Measurements from ENCODE around the gene PIP5K1B. TPM values are rescaled to one million over a fixed set of nuclear protein-coding genes. Genes with fewer than 3 reads are reported as not detected.
A peak's percentile ranks its signal among the peaks of the same experiment; 100 is the strongest.

The PIP5K1B gene
- total RNA-seq, 2 experiments from 2014 or later: 1.5 to 2.3 TPM

- ChIA-PET POLR2A (interaction anchor here (1.0 to 2.8 kb wide), 6 partner anchors 8 to 241 kb away, joined by 3 to 21 read pairs (median 9); partner anchors contain the start of gene FXN), CTCF (interaction anchor here (0.6 to 3.0 kb wide), 21 partner anchors 9 to 453 kb away, joined by 3 to 33 read pairs (median 4); partner anchors contain the start of gene FXN)
- peaks cover 18% of the 10 kb centered on the region for H3K27me3 Mint-ChIP-seq
- H3K27ac Mint-ChIP-seq: peak overlapping the region; percentile 91
- H3K9me3 Mint-ChIP-seq: no peaks in the 10 kb centered on the region
- H3K4me1 Mint-ChIP-seq: peaks cover 60% of the 10 kb centered on the region
- no peak for DNase-seq
- no peak overlapping the region for H3K4me3 Mint-ChIP-seq
- no peaks in the 10 kb centered on the region for H3K36me3 Mint-ChIP-seq (ENCODE audit: low read depth)
Measured at GRCh38 chr9:69020301-69021145, 315.5 kb downstream of the PIP5K1B start.

GRCh38 chr9:69023650-69024049 is 318.6 kb downstream of the PIP5K1B start:
- Mint-ChIP-seq H3K9me3 (no peaks in the 10 kb centered on the region), H3K27me3 (peaks cover 4% of the 10 kb centered on the region), H3K27ac (no peak overlapping the region), H3K4me3 (no peak overlapping the region), H3K4me1 (peaks cover 73% of the 10 kb centered on the region), H3K36me3 (ENCODE audit: low read depth) (no peaks in the 10 kb centered on the region)
- POLR2A ChIA-PET: interaction anchor here (1.3 kb wide), 1 partner anchor 11 kb away, joined by 4 read pairs; no protein-coding TSS in a partner anchor
- CTCF ChIA-PET: interaction anchor here (1.4 to 3.0 kb wide), 4 partner anchors 9 to 440 kb away, joined by 3 to 18 read pairs (median 4); partner anchors contain the start of gene FXN
- no peak for DNase-seq

- peak; percentile 48 for DNase-seq
- H3K36me3 Mint-ChIP-seq (ENCODE audit: low read depth): peaks cover 13% of the 10 kb centered on the region
- peaks cover 8% of the 10 kb centered on the region for H3K9me3 Mint-ChIP-seq
- peaks cover 70% of the 10 kb centered on the region for H3K4me1 Mint-ChIP-seq
- peak overlapping the region; percentile 31 for H3K27ac Mint-ChIP-seq
- no peak overlapping the region for H3K4me3 Mint-ChIP-seq
- H3K27me3 Mint-ChIP-seq: peaks cover 4% of the 10 kb centered on the region
- ChIA-PET POLR2A (interaction anchor here (1.0 to 3.3 kb wide), 4 partner anchors 8 to 55 kb away, joined by 3 to 13 read pairs (median 7); partner anchors contain the start of gene FXN), CTCF (interaction anchor here (1.0 to 3.5 kb wide), 12 partner anchors 8 to 444 kb away, joined by 3 to 32 read pairs (median 5); partner anchors contain the start of gene FXN)
Measured at GRCh38 chr9:69027355-69028097, 322.5 kb downstream of the PIP5K1B start.

GRCh38 chr9:69028754-69029153 is 323.7 kb downstream of the PIP5K1B start:
- peaks cover 62% of the 10 kb centered on the region for H3K4me1 Mint-ChIP-seq
- POLR2A ChIA-PET: interaction anchor here (1.0 to 1.8 kb wide), 3 partner anchors 9 to 56 kb away, joined by 3 to 11 read pairs (median 3); no protein-coding TSS in a partner anchor
- peaks cover 13% of the 10 kb centered on the region for H3K36me3 Mint-ChIP-seq (ENCODE audit: low read depth)
- no peaks in the 10 kb centered on the region for H3K27me3 Mint-ChIP-seq
- H3K4me3 Mint-ChIP-seq: no peak overlapping the region
- H3K9me3 Mint-ChIP-seq: peaks cover 8% of the 10 kb centered on the region
- peak overlapping the region; percentile 76 for H3K27ac Mint-ChIP-seq
- CTCF ChIA-PET: interaction anchor here (0.6 to 3.5 kb wide), 15 partner anchors 8 to 661 kb away, joined by 3 to 32 read pairs (median 4); partner anchors contain the start of gene PIP5K1B
- DNase-seq: peak; percentile 73

GRCh38 chr9:69029535-69029934 is 324.5 kb downstream of the PIP5K1B start:
- Mint-ChIP-seq H3K4me1 (peaks cover 54% of the 10 kb centered on the region), H3K27ac (peak overlapping the region; percentile 76), H3K4me3 (peak overlapping the region; percentile 19), H3K36me3 (ENCODE audit: low read depth) (peaks cover 13% of the 10 kb centered on the region), H3K9me3 (peaks cover 8% of the 10 kb centered on the region), H3K27me3 (no peaks in the 10 kb centered on the region)
- ChIA-PET POLR2A (interaction anchor here (1.8 kb wide), 1 partner anchor 10 kb away, joined by 11 read pairs; no protein-coding TSS in a partner anchor), CTCF (interaction anchor here (0.7 to 3.5 kb wide), 3 partner anchors 10 to 662 kb away, joined by 3 to 32 read pairs (median 4); no protein-coding TSS in a partner anchor)
- DNase-seq: no peak

- Mint-ChIP-seq H3K27ac (no peak overlapping the region), H3K4me1 (peaks cover 56% of the 10 kb centered on the region), H3K4me3 (no peak overlapping the region), H3K9me3 (peaks cover 8% of the 10 kb centered on the region), H3K27me3 (no peaks in the 10 kb centered on the region), H3K36me3 (ENCODE audit: low read depth) (peaks cover 13% of the 10 kb centered on the region)
- no peak for DNase-seq
- ChIA-PET POLR2A (interaction anchor here (0.6 kb wide), 1 partner anchor 9 kb away, joined by 3 read pairs; no protein-coding TSS in a partner anchor), CTCF (interaction anchor here (1.1 to 3.5 kb wide), 3 partner anchors 11 to 164 kb away, joined by 3 to 32 read pairs (median 4); no protein-coding TSS in a partner anchor)
Measured at GRCh38 chr9:69030851-69031645, 326.0 kb downstream of the PIP5K1B start.

- no peak for DNase-seq
- Mint-ChIP-seq H3K27ac (no peak overlapping the region), H3K4me3 (no peak overlapping the region), H3K4me1 (peaks cover 48% of the 10 kb centered on the region), H3K27me3 (no peaks in the 10 kb centered on the region), H3K9me3 (peaks cover 8% of the 10 kb centered on the region), H3K36me3 (ENCODE audit: low read depth) (peaks cover 17% of the 10 kb centered on the region)
- CTCF ChIA-PET: interaction anchor here (0.8 to 3.6 kb wide), 7 partner anchors 8 to 159 kb away, joined by 3 to 18 read pairs (median 7); no protein-coding TSS in a partner anchor
- POLR2A ChIA-PET: interaction anchor here (1.0 to 2.8 kb wide), 4 partner anchors 10 to 255 kb away, joined by 3 to 20 read pairs (median 4); a partner anchor contains a TSS
Measured at GRCh38 chr9:69034071-69034470, 329.0 kb downstream of the PIP5K1B start.

GRCh38 chr9:69035438-69036308 is 330.6 kb downstream of the PIP5K1B start, which contains the start of gene FXN:
Gene FXN (plus strand): TSS chr9:69035752. CDS start chr9:69035783, 31 bp downstream.
- POLR2A ChIA-PET: interaction anchor here (0.5 to 3.4 kb wide), 22 partner anchors 9 to 164 kb away, joined by 3 to 21 read pairs (median 4); partner anchors contain the start of gene TJP2

GRCh38 chr9:69036309-69036708 is 331.3 kb downstream of the PIP5K1B start:
- H3K4me3 Mint-ChIP-seq: peak overlapping the region; percentile 96
- peaks cover 4% of the 10 kb centered on the region for H3K36me3 Mint-ChIP-seq (ENCODE audit: low read depth)
- peak; percentile 28 for DNase-seq
- ChIA-PET CTCF (interaction anchor here (0.6 to 2.9 kb wide), 27 partner anchors 8 to 453 kb away, joined by 3 to 33 read pairs (median 5); no protein-coding TSS in a partner anchor), POLR2A (interaction anchor here (0.5 to 3.4 kb wide), 14 partner anchors 8 to 157 kb away, joined by 3 to 21 read pairs (median 5); partner anchors contain the start of gene TJP2)
- peak overlapping the region; percentile 84 for H3K27ac Mint-ChIP-seq
- no peaks in the 10 kb centered on the region for H3K9me3 Mint-ChIP-seq
- H3K4me1 Mint-ChIP-seq: peaks cover 25% of the 10 kb centered on the region
- no peaks in the 10 kb centered on the region for H3K27me3 Mint-ChIP-seq

More at GRCh38 chr9:69035438-69036308, 330.6 kb downstream of the PIP5K1B start, which contains the start of gene FXN:
- Mint-ChIP-seq H3K4me1 (peaks cover 32% of the 10 kb centered on the region), H3K36me3 (ENCODE audit: low read depth) (peaks cover 6% of the 10 kb centered on the region), H3K27ac (peak within 1 kb of the TSS; percentile 84), H3K4me3 (peak within 1 kb of the TSS; percentile 96), H3K9me3 (peaks cover 2% of the 10 kb centered on the region), H3K27me3 (no peaks in the 10 kb centered on the region)
- DNase-seq: peak; percentile 86
- CTCF ChIA-PET: interaction anchor here (0.5 to 3.6 kb wide), 43 partner anchors 7 to 452 kb away, joined by 3 to 33 read pairs (median 5); a partner anchor contains a TSS

- Mint-ChIP-seq H3K36me3 (ENCODE audit: low read depth) (peaks cover 4% of the 10 kb centered on the region), H3K27me3 (no peaks in the 10 kb centered on the region), H3K9me3 (no peaks in the 10 kb centered on the region), H3K4me3 (peak overlapping the region; percentile 96), H3K27ac (peak overlapping the region; percentile 84), H3K4me1 (peaks cover 21% of the 10 kb centered on the region)
- POLR2A ChIA-PET: interaction anchor here (0.9 to 3.4 kb wide), 11 partner anchors 7 to 157 kb away, joined by 3 to 21 read pairs (median 6); partner anchors contain the start of gene TJP2
- DNase-seq: no peak
- CTCF ChIA-PET: interaction anchor here (0.9 to 2.9 kb wide), 14 partner anchors 9 to 453 kb away, joined by 3 to 33 read pairs (median 12); no protein-coding TSS in a partner anchor
Measured at GRCh38 chr9:69036799-69037198, 331.8 kb downstream of the PIP5K1B start.

Measured in activated CD4-positive, alpha-beta memory T cell treated with anti-CD3 and anti-CD28 coated beads, Interleukin-2, amount 10 ng/mL, durations not matched to agents 7 days and 5 days (primary cell).